Endometrial microvascular endothelial cells (primary cell): ENCODE measurements around the gene TMTC1. TPM values are rescaled to one million over a fixed set of nuclear protein-coding genes. Genes with fewer than 3 reads are reported as not detected.
"Not testable (repeated sequence)": the region's sequence is repeated elsewhere in the genome, so short reads cannot be mapped to it uniquely, and the experiment has no call there.

Experiments
- in situ Hi-C: cut with HindIII; loops from 2 replicates; pipeline ENCODE4 v1.10.0; 2017; ENCODE audit warnings: low sequenced_read_pairs, low pct_unique_long_range_greater_than_20kb; ENCODE audit errors: inconsistent ontology term
- total RNA-seq: library from RNA; depleted of rRNA; stranded (reverse); fragments of >200 nt; gene quantifications from one replicate; pipeline ENCODE4 v1.2.3, GENCODE V29; 2015; ENCODE audit errors: inconsistent ontology term

Gene TMTC1
- total RNA-seq, 1 donor from 2014 or later: 13.7 TPM

- in situ Hi-C loops: no loop called here
These were observed 139.1 kb downstream of the TMTC1 start for GRCh38 chr12:29644536-29645162.

DNA sequence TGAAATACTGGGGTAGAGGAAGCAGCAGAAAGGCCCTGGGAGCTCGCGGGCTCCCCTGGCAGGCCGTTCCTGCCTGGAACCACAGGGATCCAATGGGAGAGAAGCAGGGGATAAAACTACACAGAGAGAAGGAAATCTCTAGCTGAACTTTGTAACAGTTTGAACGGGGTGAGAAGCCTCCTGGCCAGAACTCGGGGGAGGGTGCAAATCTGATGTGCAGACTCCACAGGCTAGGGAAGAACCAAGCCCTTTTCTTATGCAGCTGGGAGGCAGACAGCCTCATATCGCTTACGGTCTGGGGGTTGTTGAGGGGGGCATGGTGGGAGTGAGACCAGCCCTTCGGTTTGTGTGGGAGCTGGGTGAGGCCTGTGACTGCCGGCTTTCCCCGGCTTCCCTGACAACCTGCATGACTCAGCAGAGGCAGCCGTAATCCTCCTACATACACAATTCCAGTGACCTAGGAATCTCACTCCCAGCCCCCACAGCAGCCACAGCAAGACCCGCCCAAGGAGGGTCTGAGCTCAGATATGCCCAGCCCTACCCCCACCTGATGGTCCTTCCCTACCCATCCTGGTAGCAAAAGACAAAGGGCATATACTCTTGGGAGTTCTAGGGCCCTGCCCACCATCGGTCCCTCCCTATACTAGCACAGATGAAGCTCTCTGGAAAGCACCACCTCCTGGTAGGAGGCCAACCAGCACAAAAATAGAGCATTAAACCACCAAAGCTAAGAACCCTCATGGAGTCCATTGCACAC is 143.0 kb downstream of the TMTC1 start:
- in situ Hi-C loops: no loop called here

- in situ Hi-C loops: no loop called here
These were observed 143.7 kb downstream of the TMTC1 start for GRCh38 chr12:29639893-29640495.

DNA sequence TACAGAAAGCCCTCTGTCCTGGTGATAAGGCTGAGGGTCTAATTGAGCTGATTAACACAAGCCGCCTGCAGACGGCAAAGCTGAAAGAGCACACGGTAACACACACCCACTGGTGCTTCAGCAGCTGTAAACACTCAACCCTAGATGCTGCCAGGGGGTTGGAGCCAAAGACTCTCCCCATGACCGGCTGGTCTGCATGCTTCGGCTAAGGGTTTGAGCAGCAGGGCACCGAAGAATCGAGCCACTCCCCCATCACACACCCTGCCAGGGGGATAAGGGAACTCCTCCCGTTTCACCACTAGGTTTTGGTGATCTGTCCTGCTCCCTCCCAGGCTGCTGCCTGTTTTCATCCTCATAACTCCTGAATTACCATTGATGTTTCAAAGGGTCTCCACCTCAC is 145.2 kb downstream of the TMTC1 start:
- in situ Hi-C loops: no loop called here

- in situ Hi-C loops: no loop called here
These were observed 149.7 kb downstream of the TMTC1 start for GRCh38 chr12:29634057-29634456.

DNA sequence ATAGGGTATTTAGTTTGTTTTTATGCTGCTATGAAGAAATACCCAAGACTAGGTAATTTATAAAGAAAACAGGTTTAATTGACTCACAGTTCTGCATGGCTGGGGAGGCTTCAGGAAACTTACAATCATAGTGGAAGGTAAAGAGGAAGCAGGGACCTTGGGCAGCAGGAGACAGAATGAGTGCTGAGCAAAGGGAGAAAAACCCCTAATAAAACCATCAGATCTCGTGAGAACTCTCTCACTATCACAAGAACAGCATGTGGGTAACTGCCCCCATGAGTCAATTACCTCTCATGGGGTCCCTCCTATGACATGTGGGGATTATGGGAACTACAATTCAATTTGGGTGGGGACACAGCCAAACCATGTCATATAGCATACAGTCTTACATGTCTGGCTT is 153.6 kb downstream of the TMTC1 start:
- in situ Hi-C loops: not testable (repeated sequence)

DNA sequence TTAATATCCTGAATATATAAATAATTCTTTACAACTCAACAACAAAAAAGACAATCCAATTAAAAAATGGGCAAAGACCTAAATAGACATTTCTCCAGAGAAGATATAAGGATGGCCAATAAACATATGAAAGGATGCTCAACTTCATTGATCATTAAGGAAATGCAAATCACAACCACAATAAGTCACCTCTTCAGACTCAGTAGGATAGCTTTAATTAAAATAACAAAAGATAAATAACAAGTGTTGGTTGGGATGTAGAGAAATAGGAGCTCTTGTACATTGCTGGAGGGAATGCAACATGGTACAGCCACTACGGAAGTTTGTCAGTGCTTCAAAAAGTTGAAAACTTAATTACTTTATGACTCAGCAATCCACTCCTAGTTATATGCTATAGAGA is 156.5 kb downstream of the TMTC1 start:
- in situ Hi-C loops: no loop called here

DNA sequence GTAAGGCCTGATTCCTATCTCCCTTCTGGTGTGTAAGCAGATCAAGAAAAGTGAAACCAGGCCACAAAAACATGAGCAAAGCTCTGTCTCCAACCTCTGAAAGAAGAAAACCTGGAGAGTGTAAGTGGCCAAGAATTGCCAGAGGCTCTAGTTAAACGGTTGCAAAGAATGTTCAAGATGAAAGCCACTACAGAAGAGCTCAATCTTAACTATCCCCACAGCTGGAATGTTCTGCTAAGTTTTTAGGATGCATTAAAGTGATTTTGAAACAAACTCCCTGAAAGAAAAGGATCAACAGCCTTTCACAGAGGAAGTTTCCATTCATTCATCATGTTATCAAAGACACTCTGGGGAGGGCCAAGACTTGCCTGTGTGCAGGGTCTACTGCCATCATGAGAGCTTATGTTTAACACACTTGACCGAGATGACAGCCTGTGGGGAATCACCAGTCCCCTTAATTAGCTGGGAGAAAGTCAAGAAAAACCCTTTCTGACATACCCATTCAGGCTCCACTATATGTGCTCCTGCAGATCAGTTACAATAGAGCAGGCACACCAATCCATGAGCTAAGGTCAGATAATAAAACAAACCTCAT is 158.3 kb downstream of the TMTC1 start:
- in situ Hi-C loops: no loop called here

DNA sequence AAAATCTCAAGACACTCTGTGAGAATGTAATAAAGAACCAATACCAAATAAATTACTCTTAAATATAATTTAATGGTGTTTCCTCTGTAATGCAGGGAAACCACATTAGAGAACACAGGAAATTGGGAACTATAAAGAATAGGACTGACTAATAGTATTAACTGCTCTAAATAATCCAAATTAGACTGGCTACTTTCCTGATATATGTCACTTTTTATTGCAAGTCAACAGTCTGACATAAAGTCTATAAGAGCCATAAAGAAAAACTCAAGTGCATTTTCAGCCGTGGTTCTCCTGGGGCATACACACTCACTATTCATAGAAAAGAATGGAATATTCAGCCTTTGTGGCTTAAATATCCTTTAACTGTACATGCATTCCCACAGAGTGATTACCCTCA is 161.5 kb downstream of the TMTC1 start:
- in situ Hi-C loops: no loop called here

GRCh38 chr12:29620030-29620429 is 163.7 kb downstream of the TMTC1 start:
- in situ Hi-C loops: no loop called here

- in situ Hi-C loops: no loop called here
These were observed 166.3 kb downstream of the TMTC1 start for GRCh38 chr12:29617407-29617803.

GRCh38 chr12:29616664-29617406 is 166.9 kb downstream of the TMTC1 start:
- in situ Hi-C loops: no loop called here

GRCh38 chr12:29614694-29615325 is 168.9 kb downstream of the TMTC1 start:
- in situ Hi-C loops: no loop called here

GRCh38 chr12:29612912-29613311 is 170.8 kb downstream of the TMTC1 start:
- in situ Hi-C loops: no loop called here

GRCh38 chr12:29611906-29612305 is 171.8 kb downstream of the TMTC1 start:
- in situ Hi-C loops: no loop called here

- in situ Hi-C loops: no loop called here
These were observed 173.1 kb downstream of the TMTC1 start for GRCh38 chr12:29610473-29611170.

GRCh38 chr12:29609431-29610215 is 174.1 kb downstream of the TMTC1 start:
- in situ Hi-C loops: no loop called here
